ENCODE results near the gene DAP.

- TF ChIP-seq CTCF (IDR thresholded peaks at IDR 0.05) (no peak), POLR2A (IDR thresholded peaks at IDR 0.05) (no peak)
These were observed 111.2 kb downstream of the DAP start for GRCh38 chr5:10649666-10650380.

Measured in transverse colon (tissue), 3 donors.